ENCODE measurements around the gene RIN3. TPM values are rescaled to one million over a fixed set of nuclear protein-coding genes. Genes with fewer than 3 reads are reported as not detected.

RIN3 gene
- total RNA-seq, 4 donors from 2014 or later: 4.7 to 7.9 (median 6.6) TPM

DNA sequence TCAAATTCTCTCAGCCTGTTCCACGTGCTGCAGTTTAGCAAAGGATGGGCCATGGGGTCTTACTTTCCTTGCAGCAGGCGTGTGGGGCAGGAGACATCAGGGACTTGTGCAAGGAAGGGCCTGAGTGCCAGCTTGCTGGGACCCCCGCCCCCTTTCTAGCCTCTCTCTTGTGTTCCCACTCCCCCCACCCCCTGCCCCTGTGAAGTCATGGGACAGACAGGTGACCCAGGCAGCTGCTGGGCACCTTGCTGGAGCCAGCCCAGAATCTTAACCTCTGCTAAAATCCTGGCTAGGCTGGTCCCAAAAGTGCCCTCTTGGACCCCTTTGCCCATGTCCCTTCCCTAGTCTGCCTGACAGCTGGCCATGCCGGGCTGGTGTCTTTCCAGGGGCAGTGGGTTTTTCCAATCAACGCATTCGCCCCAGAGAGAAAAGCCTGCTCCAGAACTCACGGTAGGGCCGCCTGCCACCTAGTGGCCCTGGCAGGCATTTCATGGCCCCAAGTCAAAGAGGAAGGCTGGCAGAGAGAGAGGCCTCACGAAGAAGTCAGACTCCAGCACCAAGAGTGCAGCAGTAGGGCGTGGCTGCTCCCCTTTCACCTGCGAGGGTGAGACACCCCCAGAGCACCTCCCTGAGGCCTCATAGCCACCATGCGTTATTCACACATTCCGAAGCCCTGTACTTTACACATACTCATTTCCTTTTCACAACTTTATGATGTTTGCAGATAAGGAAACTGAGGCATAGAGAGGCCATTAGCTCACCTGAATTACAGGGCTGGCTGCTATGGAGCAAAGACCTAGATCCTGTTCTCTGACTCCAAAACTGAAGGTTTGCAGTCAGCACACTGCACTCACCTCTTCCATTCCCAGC is 167.4 kb downstream of the RIN3 start:
- TF ChIP-seq, protein P1, sequence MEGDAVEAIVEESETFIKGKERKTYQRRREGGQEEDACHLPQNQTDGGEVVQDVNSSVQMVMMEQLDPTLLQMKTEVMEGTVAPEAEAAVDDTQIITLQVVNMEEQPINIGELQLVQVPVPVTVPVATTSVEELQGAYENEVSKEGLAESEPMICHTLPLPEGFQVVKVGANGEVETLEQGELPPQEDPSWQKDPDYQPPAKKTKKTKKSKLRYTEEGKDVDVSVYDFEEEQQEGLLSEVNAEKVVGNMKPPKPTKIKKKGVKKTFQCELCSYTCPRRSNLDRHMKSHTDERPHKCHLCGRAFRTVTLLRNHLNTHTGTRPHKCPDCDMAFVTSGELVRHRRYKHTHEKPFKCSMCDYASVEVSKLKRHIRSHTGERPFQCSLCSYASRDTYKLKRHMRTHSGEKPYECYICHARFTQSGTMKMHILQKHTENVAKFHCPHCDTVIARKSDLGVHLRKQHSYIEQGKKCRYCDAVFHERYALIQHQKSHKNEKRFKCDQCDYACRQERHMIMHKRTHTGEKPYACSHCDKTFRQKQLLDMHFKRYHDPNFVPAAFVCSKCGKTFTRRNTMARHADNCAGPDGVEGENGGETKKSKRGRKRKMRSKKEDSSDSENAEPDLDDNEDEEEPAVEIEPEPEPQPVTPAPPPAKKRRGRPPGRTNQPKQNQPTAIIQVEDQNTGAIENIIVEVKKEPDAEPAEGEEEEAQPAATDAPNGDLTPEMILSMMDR (IDR thresholded peaks at IDR 0.05): peak; percentile 77 to 89 (median 78)
- no peak for TF ChIP-seq POLR2A (IDR thresholded peaks at IDR 0.05)
- H3K4me1 ChIP-seq: peaks cover 0 to 7% of the 10 kb centered on the region in 2 donors
- no peak overlapping the region for H3K4me3 ChIP-seq (replicated peaks in 1 of 3)
- 25 to 44% methylated on average over 10 to 13 of the region's 13 CpGs for WGBS, 2 donors
- no peaks in the 10 kb centered on the region for H3K36me3 ChIP-seq
- no peaks in the 10 kb centered on the region for H3K9me3 ChIP-seq
- no peaks in the 10 kb centered on the region for H3K27me3 ChIP-seq
- DNase-seq: peak; percentile 58 to 69
- H3K27ac ChIP-seq: no peak overlapping the region
- intact Hi-C loops (cut with DNase I): loop anchor here (10.0 kb wide), 1 partner anchor 104 kb away; no protein-coding TSS in a partner anchor

DNA sequence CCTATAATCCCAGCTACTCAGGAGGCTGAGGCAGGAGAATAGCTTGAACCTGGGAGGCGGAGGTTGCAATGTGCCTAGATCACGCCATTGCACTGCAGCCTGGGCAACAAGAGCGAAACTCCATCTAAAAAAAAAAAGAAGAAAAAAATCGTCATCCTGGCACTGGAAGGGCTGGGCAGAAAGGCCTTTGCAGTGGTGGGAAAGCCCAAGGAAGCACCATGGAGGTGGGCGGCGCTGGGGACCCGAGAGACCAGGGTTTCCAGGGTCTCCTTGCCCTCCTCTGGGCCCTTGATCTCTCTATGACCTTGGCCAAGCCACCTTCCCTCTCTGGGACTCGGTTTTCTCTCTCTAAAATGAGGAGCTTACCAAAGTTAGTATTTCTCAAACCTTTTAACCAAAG is 169.5 kb downstream of the RIN3 start:
- Histone ChIP-seq H3K4me1 (peaks cover 9 to 20% of the 10 kb centered on the region in 2 donors), H3K27me3 (no peaks in the 10 kb centered on the region), H3K27ac (no peak overlapping the region), H3K9me3 (no peaks in the 10 kb centered on the region), H3K4me3 (replicated peaks in 1 of 3) (no peak overlapping the region), H3K36me3 (no peaks in the 10 kb centered on the region)
- no peak for TF ChIP-seq POLR2A (IDR thresholded peaks at IDR 0.05)
- TF ChIP-seq, protein P1 (IDR thresholded peaks at IDR 0.05): no peak
- intact Hi-C loops (cut with DNase I): loop anchor here (10.0 kb wide), 1 partner anchor 102 kb away; no protein-coding TSS in a partner anchor
- WGBS, 2 donors: 93 to 98% methylated on average over 8 of the region's 8 CpGs
- DNase-seq: no peak

DNA sequence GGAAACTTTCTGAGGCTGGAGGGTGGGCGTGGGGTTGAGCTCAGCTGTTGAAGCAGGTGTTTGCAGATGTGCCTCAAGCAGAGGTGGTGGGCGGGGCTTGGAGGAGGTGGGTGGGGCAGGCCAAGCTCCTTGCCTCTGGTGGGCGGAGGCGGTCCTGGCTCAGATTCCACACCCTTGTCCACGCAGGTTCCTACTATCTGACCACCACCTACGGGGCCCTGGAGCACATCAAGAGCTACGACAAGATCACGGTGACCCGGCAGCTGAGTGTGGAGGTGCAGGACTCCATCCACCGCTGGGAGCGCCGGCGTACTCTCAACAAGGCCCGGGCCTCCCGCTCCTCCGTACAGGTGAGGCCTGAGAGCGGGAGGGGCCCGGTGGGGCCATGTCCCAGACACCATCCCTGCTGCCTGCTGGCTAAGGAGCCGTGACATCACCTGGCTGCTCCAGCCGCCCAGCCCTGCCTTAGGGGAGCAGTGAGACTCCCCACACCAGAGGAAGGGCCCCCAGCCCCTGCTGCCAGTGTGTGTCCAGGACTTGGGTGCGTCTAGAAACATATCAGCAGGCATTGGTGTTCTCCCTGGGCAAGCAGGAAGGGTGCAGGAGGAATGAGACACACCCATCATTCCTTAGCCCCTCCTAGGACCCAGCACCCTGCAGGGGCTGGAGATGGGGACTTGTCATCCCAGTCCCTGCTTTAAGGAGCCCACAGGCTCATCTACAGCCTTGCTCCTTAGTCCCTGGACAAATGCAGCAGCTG is 171.4 kb downstream of the RIN3 start:
- Histone ChIP-seq H3K27ac (no peak overlapping the region), H3K4me1 (peaks cover 9 to 20% of the 10 kb centered on the region in 2 donors), H3K4me3 (replicated peaks in 1 of 3) (no peak overlapping the region), H3K9me3 (no peaks in the 10 kb centered on the region), H3K27me3 (no peaks in the 10 kb centered on the region), H3K36me3 (no peaks in the 10 kb centered on the region)
- DNase-seq: peak in 1 of 2 donors; percentile 20
- intact Hi-C loops (cut with DNase I): loop anchor here (10.0 kb wide), 1 partner anchor 100 kb away; no protein-coding TSS in a partner anchor
- WGBS, 2 donors: 90 to 96% methylated on average over 13 of the region's 21 CpGs
- TF ChIP-seq, protein P1 (IDR thresholded peaks at IDR 0.05): no peak
- no peak for TF ChIP-seq POLR2A (IDR thresholded peaks at IDR 0.05)

DNA sequence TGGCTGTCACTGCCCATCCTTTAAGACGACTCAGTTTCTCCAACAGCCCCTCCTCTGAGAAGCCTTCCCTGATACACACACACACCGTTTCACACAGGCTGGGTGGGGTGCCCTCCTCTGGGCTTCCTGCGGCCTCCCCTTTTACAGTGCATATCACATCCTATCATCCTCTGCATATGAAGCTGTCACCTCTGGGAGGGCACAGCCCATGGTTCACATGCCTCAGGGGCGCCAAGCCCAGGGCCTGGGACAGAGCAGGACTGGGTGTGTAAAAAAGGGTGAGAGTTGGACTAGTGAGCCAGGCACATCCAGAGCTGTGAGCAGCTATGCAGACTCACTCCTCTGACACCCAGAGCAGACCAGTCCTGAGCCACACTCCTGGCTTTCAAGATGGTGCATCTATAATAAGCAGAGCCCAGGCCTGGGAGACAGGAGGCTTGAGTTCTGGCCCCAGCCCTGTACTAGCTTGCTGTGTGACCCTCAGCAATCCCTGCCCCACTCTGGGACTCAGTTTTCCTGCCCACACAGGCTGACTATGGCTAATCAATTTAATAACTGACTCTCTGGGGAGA is 172.3 kb downstream of the RIN3 start:
- intact Hi-C loops (cut with DNase I): loop anchor here (10.0 kb wide), 1 partner anchor 99 kb away; no protein-coding TSS in a partner anchor
- TF ChIP-seq, protein P1 (IDR thresholded peaks at IDR 0.05): no peak
- TF ChIP-seq POLR2A (IDR thresholded peaks at IDR 0.05): no peak
- no peaks in the 10 kb centered on the region for H3K36me3 ChIP-seq
- no peak for DNase-seq
- no peaks in the 10 kb centered on the region for H3K9me3 ChIP-seq
- no peak overlapping the region for H3K27ac ChIP-seq
- no peak overlapping the region for H3K4me3 ChIP-seq (replicated peaks in 1 of 3)
- H3K4me1 ChIP-seq: peaks cover 9 to 19% of the 10 kb centered on the region in 2 donors
- WGBS, 2 donors: 96 to 98% methylated on average over 4 of the region's 4 CpGs
- no peaks in the 10 kb centered on the region for H3K27me3 ChIP-seq
